SK-N-SH treated with all-trans-retinoic acid at 6 μM for 48 hours (cell line): ENCODE data around the gene GPRIN1.

ENCODE experiments used
- ATAC-seq: fragments of 200-7000 bp; cut with Tn5 transposase; 3 replicates; pipeline ENCODE4 v1.9.1; 2020; ENCODE audit warnings: mild to moderate bottlenecking, moderate library complexity
- ARNTL ChIP-seq: fragments of 450-650 bp; formaldehyde crosslinking; IDR thresholded peaks from 2 replicates; pipeline ENCODE4 v1.5.0; 2020; ENCODE audit warnings: low read depth, mild to moderate bottlenecking, moderate library complexity, borderline replicate concordance
- BACH2 ChIP-seq: fragments of 250-450 bp; sonication (Bioruptor Pico); IDR thresholded peaks from 2 replicates; pipeline ENCODE4 v1.9.0; 2021; ENCODE audit warnings: mild to moderate bottlenecking, borderline replicate concordance
- CSDC2 ChIP-seq: fragments of 250-450 bp; sonication (Bioruptor Pico); IDR thresholded peaks from 2 replicates; pipeline ENCODE4 v1.5.0; 2020; ENCODE audit warnings: mild to moderate bottlenecking, moderate library complexity
- ESRRG ChIP-seq: fragments of 250-450 bp; sonication (Bioruptor Pico); IDR thresholded peaks from 2 replicates; pipeline ENCODE4 v1.6.1; 2021; ENCODE audit warnings: mild to moderate bottlenecking
- GLIS3 ChIP-seq: fragments of 250-450 bp; sonication (Bioruptor Pico); IDR thresholded peaks from 2 replicates; pipeline ENCODE4 v1.5.0; 2020; ENCODE audit warnings: mild to moderate bottlenecking, moderate library complexity
- ISL1 ChIP-seq: fragments of 250-450 bp; sonication (Bioruptor Pico); IDR thresholded peaks from 2 replicates; pipeline ENCODE4 v2.1.2; 2022; ENCODE audit warnings: mild to moderate bottlenecking, moderate library complexity
- OSR1 ChIP-seq: fragments of 250-450 bp; sonication (Bioruptor Pico); IDR thresholded peaks from 2 replicates; pipeline ENCODE4 v1.8.0; 2022; ENCODE audit warnings: moderate library complexity, mild to moderate bottlenecking, inconsistent platforms
- PPARA ChIP-seq: fragments of 250-450 bp; sonication (Bioruptor Pico); IDR thresholded peaks from 2 replicates; pipeline ENCODE4 v1.5.0; 2020; ENCODE audit warnings: mild to moderate bottlenecking, borderline replicate concordance
- RARB ChIP-seq: fragments of 250-450 bp; sonication (Bioruptor Pico); IDR thresholded peaks from 2 replicates; pipeline ENCODE4 v1.8.0; 2021; ENCODE audit warnings: mild to moderate bottlenecking, moderate library complexity
- SNAI2 ChIP-seq: fragments of 250-450 bp; sonication (Bioruptor Pico); IDR thresholded peaks from 2 replicates; pipeline ENCODE4 v1.5.0; 2020; ENCODE audit warnings: mild to moderate bottlenecking, moderate library complexity
- TCF4 ChIP-seq: fragments of 250-450 bp; sonication (Bioruptor Pico); IDR thresholded peaks from 2 replicates; pipeline ENCODE4 v1.8.0; 2021; ENCODE audit warnings: mild to moderate bottlenecking, moderate library complexity, borderline replicate concordance
- TOX ChIP-seq: fragments of 250-450 bp; sonication (Bioruptor Pico); IDR thresholded peaks from 2 replicates; pipeline ENCODE4 v1.8.0; 2021; ENCODE audit warnings: mild to moderate bottlenecking, moderate library complexity, borderline replicate concordance
- ZC3H10 ChIP-seq: fragments of 250-450 bp; sonication (Bioruptor Pico); IDR thresholded peaks from 2 replicates; pipeline ENCODE4 v1.5.1; 2021; ENCODE audit warnings: mild to moderate bottlenecking, moderate library complexity
- ZFP3 ChIP-seq: fragments of 250-450 bp; sonication (Bioruptor Pico); IDR thresholded peaks from 2 replicates; pipeline ENCODE4 v1.5.0; 2020; ENCODE audit warnings: mild to moderate bottlenecking, moderate library complexity
- ZFP30 ChIP-seq: fragments of 450-650 bp; formaldehyde crosslinking; IDR thresholded peaks from 2 replicates; pipeline ENCODE4 v1.5.0; 2022; ENCODE audit warnings: mild to moderate bottlenecking, moderate library complexity
- ZNF565 ChIP-seq: fragments of 450-650 bp; formaldehyde crosslinking; conservative IDR thresholded peaks from 2 replicates; pipeline ENCODE4 v1.5.0; 2020; ENCODE audit warnings: low read depth, mild to moderate bottlenecking, moderate library complexity
- ZNF70 ChIP-seq: fragments of 450-650 bp; formaldehyde crosslinking; IDR thresholded peaks from 2 replicates; pipeline ENCODE4 v1.5.0; 2020; ENCODE audit warnings: mild to moderate bottlenecking, moderate library complexity
- ZNF8 ChIP-seq: fragments of 450-650 bp; formaldehyde crosslinking; IDR thresholded peaks from 2 replicates; pipeline ENCODE4 v1.5.0; 2020; ENCODE audit warnings: mild to moderate bottlenecking, moderate library complexity
- TF ChIP-seq, protein P1 (sequence below): fragments of 250-450 bp; sonication (Bioruptor Pico); IDR thresholded peaks from 2 replicates; pipeline ENCODE4 v1.5.0; 2020; ENCODE audit warnings: mild to moderate bottlenecking, moderate library complexity
- TF ChIP-seq, protein P2 (sequence below): fragments of 250-450 bp; sonication (Bioruptor Pico); IDR thresholded peaks from 2 replicates; pipeline ENCODE4 v1.5.1; 2020; ENCODE audit warnings: low read depth, mild to moderate bottlenecking, moderate library complexity
- TF ChIP-seq, protein P3 (sequence below): fragments of 250-450 bp; sonication (Bioruptor Pico); IDR thresholded peaks from 2 replicates; pipeline ENCODE4 v1.8.0; 2020; ENCODE audit warnings: mild to moderate bottlenecking, moderate library complexity, borderline replicate concordance
- TF ChIP-seq, protein P4 (sequence below): fragments of 250-450 bp; sonication (Bioruptor Pico); IDR thresholded peaks from 2 replicates; pipeline ENCODE4 v1.5.1; 2021; ENCODE audit warnings: mild to moderate bottlenecking, moderate library complexity

GPRIN1 gene

DNA sequence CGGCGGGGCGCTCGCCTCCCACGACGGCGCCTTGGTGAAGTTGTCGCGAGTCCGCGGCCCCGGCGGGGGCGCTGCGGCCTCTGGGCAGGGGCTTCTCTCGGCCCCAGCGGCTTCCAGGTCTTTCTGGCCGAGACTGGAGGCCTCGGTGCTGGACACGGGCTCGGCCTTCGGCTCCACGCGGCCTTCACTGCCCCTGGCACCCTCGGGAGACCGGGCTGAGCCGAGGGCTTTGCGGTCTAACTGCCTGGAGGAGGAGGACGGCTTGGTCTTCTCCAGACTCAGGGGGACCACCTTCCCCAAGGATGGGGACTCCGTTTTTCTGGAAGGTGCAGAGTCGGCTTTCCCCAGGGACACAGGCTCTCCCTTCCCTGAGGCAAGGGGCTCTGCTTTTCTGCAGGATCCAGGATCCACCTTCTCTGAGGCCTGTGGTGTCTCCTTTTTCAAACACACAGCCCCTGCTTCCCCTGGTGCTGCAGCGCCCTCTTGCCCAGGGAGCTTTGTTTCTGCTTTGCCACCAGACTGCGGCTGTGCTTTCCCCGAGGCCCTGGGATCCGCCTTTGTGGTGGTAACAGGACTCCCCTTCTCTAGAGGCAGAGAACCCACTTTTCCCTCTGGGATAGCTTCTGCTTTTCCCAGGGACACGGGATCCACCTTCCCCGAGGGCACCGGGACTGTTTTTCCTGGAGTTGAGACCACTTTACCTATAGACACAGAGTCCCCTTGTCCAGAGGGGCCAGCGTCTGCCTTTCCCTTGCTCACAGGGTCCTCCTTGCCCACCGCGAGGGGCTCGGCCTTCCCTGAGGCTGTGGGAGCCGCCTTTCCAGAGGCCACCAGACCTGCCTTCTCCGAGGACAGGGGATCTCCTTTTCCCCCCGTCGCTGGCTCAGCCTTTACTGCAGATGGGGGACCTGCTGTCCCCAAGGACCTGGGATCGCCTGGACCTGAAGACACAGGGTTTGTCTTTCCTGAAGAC is 12.3 kb downstream of the GPRIN1 start:
- TF ChIP-seq ZNF8 (CRISPR knock-in tag) (no peak), CSDC2 (CRISPR knock-in tag) (no peak), ZC3H10 (no peak), TOX (CRISPR knock-in tag) (no peak), TCF4 (CRISPR knock-in tag) (no peak), ZNF565 (CRISPR knock-in tag) (no peak), ZNF70 (CRISPR knock-in tag) (no peak), GLIS3 (no peak), ZFP3 (CRISPR knock-in tag) (no peak)
- TF ChIP-seq, protein P1, sequence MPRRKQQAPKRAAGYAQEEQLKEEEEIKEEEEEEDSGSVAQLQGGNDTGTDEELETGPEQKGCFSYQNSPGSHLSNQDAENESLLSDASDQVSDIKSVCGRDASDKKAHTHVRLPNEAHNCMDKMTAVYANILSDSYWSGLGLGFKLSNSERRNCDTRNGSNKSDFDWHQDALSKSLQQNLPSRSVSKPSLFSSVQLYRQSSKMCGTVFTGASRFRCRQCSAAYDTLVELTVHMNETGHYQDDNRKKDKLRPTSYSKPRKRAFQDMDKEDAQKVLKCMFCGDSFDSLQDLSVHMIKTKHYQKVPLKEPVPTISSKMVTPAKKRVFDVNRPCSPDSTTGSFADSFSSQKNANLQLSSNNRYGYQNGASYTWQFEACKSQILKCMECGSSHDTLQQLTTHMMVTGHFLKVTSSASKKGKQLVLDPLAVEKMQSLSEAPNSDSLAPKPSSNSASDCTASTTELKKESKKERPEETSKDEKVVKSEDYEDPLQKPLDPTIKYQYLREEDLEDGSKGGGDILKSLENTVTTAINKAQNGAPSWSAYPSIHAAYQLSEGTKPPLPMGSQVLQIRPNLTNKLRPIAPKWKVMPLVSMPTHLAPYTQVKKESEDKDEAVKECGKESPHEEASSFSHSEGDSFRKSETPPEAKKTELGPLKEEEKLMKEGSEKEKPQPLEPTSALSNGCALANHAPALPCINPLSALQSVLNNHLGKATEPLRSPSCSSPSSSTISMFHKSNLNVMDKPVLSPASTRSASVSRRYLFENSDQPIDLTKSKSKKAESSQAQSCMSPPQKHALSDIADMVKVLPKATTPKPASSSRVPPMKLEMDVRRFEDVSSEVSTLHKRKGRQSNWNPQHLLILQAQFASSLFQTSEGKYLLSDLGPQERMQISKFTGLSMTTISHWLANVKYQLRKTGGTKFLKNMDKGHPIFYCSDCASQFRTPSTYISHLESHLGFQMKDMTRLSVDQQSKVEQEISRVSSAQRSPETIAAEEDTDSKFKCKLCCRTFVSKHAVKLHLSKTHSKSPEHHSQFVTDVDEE (CRISPR knock-in tag) = no peak
- TF ChIP-seq, protein P2, sequence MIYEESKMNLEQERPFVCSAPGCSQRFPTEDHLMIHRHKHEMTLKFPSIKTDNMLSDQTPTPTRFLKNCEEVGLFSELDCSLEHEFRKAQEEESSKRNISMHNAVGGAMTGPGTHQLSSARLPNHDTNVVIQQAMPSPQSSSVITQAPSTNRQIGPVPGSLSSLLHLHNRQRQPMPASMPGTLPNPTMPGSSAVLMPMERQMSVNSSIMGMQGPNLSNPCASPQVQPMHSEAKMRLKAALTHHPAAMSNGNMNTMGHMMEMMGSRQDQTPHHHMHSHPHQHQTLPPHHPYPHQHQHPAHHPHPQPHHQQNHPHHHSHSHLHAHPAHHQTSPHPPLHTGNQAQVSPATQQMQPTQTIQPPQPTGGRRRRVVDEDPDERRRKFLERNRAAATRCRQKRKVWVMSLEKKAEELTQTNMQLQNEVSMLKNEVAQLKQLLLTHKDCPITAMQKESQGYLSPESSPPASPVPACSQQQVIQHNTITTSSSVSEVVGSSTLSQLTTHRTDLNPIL (CRISPR knock-in tag) = no peak
- ATAC-seq = no peak

DNA sequence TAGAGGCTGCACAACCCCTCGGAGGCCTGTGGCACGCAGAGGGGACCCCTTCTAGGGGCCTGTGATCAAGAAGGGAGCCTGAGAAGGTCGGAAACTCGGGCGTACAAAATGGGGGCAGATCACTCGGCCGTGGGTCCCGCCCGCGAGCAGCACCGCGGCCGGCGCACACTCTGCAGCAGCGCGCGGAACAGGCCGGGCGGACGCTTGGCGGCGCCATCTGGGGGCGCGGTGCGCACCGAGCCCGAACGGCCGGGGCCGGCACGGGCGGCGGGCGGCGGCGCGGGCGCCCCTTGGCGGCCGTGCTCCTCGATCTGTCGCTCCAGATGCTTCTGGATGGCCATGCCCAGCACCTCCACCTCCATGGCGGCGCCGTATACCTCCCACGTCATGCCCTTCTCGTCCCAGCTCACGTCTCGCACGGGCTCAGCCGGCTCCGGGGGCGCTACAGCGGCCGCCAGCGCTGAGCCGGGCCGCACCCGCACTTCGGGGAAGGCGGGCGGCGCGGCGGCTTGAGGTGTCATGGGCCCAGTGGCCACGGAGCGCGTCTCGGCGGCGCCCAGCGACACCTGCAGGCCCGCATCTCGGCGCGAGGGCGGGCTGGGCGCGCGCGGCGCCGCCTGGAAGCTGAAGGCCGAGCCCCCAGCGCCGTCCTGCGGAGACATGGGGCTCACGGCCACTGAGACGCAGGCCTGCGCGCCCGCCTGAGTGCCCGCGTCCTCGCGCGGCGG is 13.1 kb downstream of the GPRIN1 start:
- no peak for TF ChIP-seq CSDC2 (CRISPR knock-in tag)
- TF ChIP-seq, protein P2 (CRISPR knock-in tag) = no peak
- TF ChIP-seq TOX (CRISPR knock-in tag) = no peak
- no peak for TF ChIP-seq ZFP3 (CRISPR knock-in tag)
- TF ChIP-seq ARNTL (CRISPR knock-in tag) = no peak
- no peak for TF ChIP-seq OSR1
- TF ChIP-seq RARB (CRISPR knock-in tag) = no peak
- no peak for TF ChIP-seq ZFP30 (CRISPR knock-in tag)
- no peak for TF ChIP-seq ZC3H10
- no peak for TF ChIP-seq BACH2 (CRISPR knock-in tag)
- TF ChIP-seq ISL1 = no peak
- no peak for TF ChIP-seq ZNF70 (CRISPR knock-in tag)
- TF ChIP-seq ZNF565 (CRISPR knock-in tag) = no peak
- TF ChIP-seq ESRRG (CRISPR knock-in tag) = no peak
- TF ChIP-seq, protein P3, sequence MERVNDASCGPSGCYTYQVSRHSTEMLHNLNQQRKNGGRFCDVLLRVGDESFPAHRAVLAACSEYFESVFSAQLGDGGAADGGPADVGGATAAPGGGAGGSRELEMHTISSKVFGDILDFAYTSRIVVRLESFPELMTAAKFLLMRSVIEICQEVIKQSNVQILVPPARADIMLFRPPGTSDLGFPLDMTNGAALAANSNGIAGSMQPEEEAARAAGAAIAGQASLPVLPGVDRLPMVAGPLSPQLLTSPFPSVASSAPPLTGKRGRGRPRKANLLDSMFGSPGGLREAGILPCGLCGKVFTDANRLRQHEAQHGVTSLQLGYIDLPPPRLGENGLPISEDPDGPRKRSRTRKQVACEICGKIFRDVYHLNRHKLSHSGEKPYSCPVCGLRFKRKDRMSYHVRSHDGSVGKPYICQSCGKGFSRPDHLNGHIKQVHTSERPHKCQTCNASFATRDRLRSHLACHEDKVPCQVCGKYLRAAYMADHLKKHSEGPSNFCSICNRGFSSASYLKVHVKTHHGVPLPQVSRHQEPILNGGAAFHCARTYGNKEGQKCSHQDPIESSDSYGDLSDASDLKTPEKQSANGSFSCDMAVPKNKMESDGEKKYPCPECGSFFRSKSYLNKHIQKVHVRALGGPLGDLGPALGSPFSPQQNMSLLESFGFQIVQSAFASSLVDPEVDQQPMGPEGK (CRISPR knock-in tag) = no peak
- TF ChIP-seq PPARA (CRISPR knock-in tag) = no peak
- TF ChIP-seq, protein P4, sequence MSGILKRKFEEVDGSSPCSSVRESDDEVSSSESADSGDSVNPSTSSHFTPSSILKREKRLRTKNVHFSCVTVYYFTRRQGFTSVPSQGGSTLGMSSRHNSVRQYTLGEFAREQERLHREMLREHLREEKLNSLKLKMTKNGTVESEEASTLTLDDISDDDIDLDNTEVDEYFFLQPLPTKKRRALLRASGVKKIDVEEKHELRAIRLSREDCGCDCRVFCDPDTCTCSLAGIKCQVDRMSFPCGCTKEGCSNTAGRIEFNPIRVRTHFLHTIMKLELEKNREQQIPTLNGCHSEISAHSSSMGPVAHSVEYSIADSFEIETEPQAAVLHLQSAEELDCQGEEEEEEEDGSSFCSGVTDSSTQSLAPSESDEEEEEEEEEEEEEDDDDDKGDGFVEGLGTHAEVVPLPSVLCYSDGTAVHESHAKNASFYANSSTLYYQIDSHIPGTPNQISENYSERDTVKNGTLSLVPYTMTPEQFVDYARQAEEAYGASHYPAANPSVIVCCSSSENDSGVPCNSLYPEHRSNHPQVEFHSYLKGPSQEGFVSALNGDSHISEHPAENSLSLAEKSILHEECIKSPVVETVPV = no peak
- TF ChIP-seq SNAI2 (CRISPR knock-in tag) = no peak
- TF ChIP-seq TCF4 (CRISPR knock-in tag) = no peak
- no peak for ATAC-seq
